WI38 (cell line): ENCODE results near the gene WWOX.

Experiments used
- H3K4me3 ChIP-seq: 2 replicates; pipeline ENCODE4 v1.5.1; 2011; ENCODE audit warnings: low read depth, mild to moderate bottlenecking, control low read depth, low read length
- TF ChIP-seq, protein P1 (sequence below): IDR thresholded peaks from 2 replicates; pipeline ENCODE4 v1.5.1; 2012; ENCODE audit warnings: low read depth, mild to moderate bottlenecking, control low read depth, low read length

WWOX gene

GRCh38 chr16:78461496-78462287 is 362.2 kb downstream of the WWOX start:
- TF ChIP-seq, protein P1, sequence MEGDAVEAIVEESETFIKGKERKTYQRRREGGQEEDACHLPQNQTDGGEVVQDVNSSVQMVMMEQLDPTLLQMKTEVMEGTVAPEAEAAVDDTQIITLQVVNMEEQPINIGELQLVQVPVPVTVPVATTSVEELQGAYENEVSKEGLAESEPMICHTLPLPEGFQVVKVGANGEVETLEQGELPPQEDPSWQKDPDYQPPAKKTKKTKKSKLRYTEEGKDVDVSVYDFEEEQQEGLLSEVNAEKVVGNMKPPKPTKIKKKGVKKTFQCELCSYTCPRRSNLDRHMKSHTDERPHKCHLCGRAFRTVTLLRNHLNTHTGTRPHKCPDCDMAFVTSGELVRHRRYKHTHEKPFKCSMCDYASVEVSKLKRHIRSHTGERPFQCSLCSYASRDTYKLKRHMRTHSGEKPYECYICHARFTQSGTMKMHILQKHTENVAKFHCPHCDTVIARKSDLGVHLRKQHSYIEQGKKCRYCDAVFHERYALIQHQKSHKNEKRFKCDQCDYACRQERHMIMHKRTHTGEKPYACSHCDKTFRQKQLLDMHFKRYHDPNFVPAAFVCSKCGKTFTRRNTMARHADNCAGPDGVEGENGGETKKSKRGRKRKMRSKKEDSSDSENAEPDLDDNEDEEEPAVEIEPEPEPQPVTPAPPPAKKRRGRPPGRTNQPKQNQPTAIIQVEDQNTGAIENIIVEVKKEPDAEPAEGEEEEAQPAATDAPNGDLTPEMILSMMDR, result no peak
- no peak overlapping the region for H3K4me3 ChIP-seq

GRCh38 chr16:78462288-78463208 is 363.1 kb downstream of the WWOX start:
- TF ChIP-seq, protein P1, result no peak
- H3K4me3 ChIP-seq, result no peak overlapping the region

DNA sequence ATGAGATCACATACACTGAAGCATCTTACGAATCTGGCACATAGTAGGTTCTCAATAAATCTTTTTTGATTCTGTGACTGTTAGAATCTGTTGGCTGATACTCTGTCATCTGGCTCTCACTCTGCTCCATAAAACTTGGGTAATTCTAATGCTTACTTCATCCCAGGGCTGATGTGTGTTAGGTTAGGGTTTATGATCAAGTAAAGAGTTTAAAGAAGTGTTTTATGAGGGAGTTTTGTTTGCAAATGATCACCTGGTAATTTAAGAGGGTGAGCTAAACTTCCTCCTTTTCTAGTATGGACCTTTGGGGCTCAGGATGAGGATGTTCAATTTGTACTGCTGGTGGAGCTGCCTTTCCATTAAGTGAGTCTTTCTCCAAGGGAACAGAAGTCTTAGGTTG is 364.1 kb downstream of the WWOX start:
- H3K4me3 ChIP-seq, result no peak overlapping the region
- TF ChIP-seq, protein P1, result no peak

DNA sequence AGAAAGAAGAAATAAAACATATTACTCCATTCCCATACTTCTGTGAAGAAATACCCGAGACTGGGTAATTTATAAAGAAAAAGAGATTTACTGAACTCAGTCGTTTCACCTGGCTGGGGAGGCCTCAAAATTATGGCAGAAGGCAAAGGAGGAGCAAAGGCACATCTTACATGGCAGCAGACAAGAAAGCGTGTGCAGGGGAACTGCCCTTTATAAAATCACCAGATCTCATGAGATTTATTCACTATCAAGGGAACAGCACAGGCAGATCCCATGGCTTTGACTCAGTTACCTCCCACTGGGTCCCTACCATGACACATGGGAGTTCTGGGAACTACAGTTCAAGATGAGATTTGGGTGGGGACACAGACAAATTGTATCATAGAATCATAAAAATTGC is 365.4 kb downstream of the WWOX start:
- TF ChIP-seq, protein P1, result no peak
- no peak overlapping the region for H3K4me3 ChIP-seq

DNA sequence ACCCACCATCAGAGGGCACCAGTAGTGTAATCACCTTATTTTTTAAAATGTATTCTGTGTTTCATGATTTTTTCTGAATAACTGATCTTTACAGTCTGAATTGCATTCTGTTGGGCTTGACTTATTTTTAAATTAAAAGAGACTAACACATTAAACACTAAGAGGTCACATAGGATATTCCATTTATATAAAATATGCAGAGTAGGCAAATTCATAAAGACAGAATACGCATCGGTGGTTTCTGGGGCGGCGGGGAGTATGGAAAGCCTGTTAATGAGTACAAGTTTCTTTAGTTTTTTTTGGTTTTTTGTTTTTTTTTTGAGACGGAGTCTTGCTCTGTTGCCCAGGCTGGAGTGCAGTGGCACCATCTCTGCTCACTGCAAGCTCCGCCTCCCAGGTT is 366.3 kb downstream of the WWOX start:
- no peak overlapping the region for H3K4me3 ChIP-seq
- TF ChIP-seq, protein P1, result no peak

- no peak overlapping the region for H3K4me3 ChIP-seq
- TF ChIP-seq, protein P1, result no peak
Observed at GRCh38 chr16:78469787-78470186, 370.3 kb downstream of the WWOX start.
